Measurements from ENCODE around the gene FAM120AOS. TPM values are rescaled to one million over a fixed set of nuclear protein-coding genes. Genes with fewer than 3 reads are reported as not detected.
A peak's percentile ranks its signal among the peaks of the same experiment; 100 is the strongest.

Gene FAM120AOS
- total RNA-seq, 1 experiment from 2014 or later: 53.6 TPM

DNA sequence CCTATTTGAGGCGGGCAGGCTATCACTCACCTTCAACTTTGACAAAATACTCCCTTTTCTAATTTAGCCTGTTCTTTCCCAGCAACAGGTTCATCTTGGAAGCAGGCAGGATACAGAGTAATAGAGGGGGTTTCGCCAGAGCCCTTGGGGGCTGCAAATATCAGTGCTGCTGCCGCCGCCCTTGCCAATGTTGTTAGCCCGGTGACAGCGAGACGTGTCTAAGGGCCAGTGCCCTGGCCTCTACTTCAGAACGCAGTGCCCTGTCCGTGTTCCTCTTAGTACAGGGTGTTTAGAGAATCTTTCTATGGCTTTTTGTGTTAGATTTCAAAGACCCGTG is 703 bp downstream of the FAM120AOS start:
- no peak overlapping the region for H3K14ac ChIP-seq (ENCODE audit: insufficient read depth, low read length)
- TF ChIP-seq, protein P1, sequence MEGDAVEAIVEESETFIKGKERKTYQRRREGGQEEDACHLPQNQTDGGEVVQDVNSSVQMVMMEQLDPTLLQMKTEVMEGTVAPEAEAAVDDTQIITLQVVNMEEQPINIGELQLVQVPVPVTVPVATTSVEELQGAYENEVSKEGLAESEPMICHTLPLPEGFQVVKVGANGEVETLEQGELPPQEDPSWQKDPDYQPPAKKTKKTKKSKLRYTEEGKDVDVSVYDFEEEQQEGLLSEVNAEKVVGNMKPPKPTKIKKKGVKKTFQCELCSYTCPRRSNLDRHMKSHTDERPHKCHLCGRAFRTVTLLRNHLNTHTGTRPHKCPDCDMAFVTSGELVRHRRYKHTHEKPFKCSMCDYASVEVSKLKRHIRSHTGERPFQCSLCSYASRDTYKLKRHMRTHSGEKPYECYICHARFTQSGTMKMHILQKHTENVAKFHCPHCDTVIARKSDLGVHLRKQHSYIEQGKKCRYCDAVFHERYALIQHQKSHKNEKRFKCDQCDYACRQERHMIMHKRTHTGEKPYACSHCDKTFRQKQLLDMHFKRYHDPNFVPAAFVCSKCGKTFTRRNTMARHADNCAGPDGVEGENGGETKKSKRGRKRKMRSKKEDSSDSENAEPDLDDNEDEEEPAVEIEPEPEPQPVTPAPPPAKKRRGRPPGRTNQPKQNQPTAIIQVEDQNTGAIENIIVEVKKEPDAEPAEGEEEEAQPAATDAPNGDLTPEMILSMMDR (conservative IDR thresholded peaks at IDR 0.05): no peak
- no peak overlapping the region for H2BK120ac ChIP-seq (ENCODE audit: low read depth, low read length, poor library complexity, severe bottlenecking)
- H3K18ac ChIP-seq (ENCODE audit: insufficient read length, low read depth, low read length): no peak overlapping the region
- peak overlapping the region; percentile 89 to 90 for H3K4me3 Mint-ChIP-seq
- peaks cover 4% of the 10 kb centered on the region for H4K20me1 ChIP-seq (ENCODE audit: control insufficient read depth, insufficient read depth, insufficient read length)
- H3K9me3 ChIP-seq (ENCODE audit: control insufficient read depth, low read depth, low read length): no peaks in the 10 kb centered on the region
- H3K4me1 Mint-ChIP-seq: peaks cover 30 to 31% of the 10 kb centered on the region in 2 experiments
- H2AK5ac ChIP-seq (ENCODE audit: insufficient read length, low read length): no peak overlapping the region
- peak overlapping the region; percentile 67 for H3K9ac ChIP-seq (ENCODE audit: extremely low read depth, insufficient read length, low read length)
- peaks cover 12 to 28% (median 21%) of the 10 kb centered on the region in 3 experiments for H3K36me3 Mint-ChIP-seq (ENCODE audit: insufficient read depth in 1 of 3, low read depth in 3 of 3)
- peak overlapping the region; percentile 46 to 85 (median 81); a peak in 3 of 7 replicates for H3K27ac Mint-ChIP-seq
- no peak overlapping the region for H2BK12ac ChIP-seq (ENCODE audit: insufficient read length, low read depth, low read length)
- peaks cover 20% of the 10 kb centered on the region for H3K23me2 ChIP-seq (ENCODE audit: insufficient read length, low read depth, low read length, poor library complexity, severe bottlenecking)
- no peaks in the 10 kb centered on the region for H3K79me1 ChIP-seq (ENCODE audit: insufficient read depth, low read depth, low read length, poor library complexity, severe bottlenecking)
- no peak overlapping the region for H2AFZ ChIP-seq (ENCODE audit: low read length)
- H4K91ac ChIP-seq (ENCODE audit: insufficient read length, low read depth, low read length): no peak overlapping the region
- H3K4ac ChIP-seq (ENCODE audit: low read depth, low read length): no peak overlapping the region
- peak overlapping the region; percentile 99 for H3K4me2 ChIP-seq (ENCODE audit: insufficient read depth, insufficient read length, low read length)
- DNase-seq: no peak
- WGBS (ENCODE audit: extremely low coverage, insufficient read length, low lambda C conversion rate): no CpG with 5 or more reads among the region's 10 CpGs
- H3K56ac ChIP-seq (ENCODE audit: insufficient read length, low read depth, low read length): no peak overlapping the region
- H3K27ac ChIP-seq (ENCODE audit: insufficient read length, low read depth, low read length): no peak overlapping the region
- no peaks in the 10 kb centered on the region; a peak in 1 of 5 replicates for H3K9me3 Mint-ChIP-seq
- H4K8ac ChIP-seq (replicated peaks; ENCODE audit: insufficient read length, low read depth, low read length): no peak overlapping the region
- H3K4me1 ChIP-seq (ENCODE audit: insufficient read depth, low read length): peaks cover 3% of the 10 kb centered on the region; the same call in 1 of the 2 replicates
- no peak overlapping the region for H3K23ac ChIP-seq (ENCODE audit: insufficient read length, low read depth, low read length)
- no peak overlapping the region for H2BK20ac ChIP-seq (ENCODE audit: low read depth, low read length, poor library complexity, severe bottlenecking)
- H4K5ac ChIP-seq (ENCODE audit: insufficient read length, low read depth, low read length): no peak overlapping the region
- no peak overlapping the region for H2BK5ac ChIP-seq (ENCODE audit: insufficient read length, low read length)
- no peak overlapping the region for H3T11ph ChIP-seq (ENCODE audit: low read length)
- no peak overlapping the region for H2BK15ac ChIP-seq (ENCODE audit: low read depth, low read length)
- no peaks in the 10 kb centered on the region for H3K27me3 Mint-ChIP-seq (ENCODE audit: low read depth)
- H3K27me3 ChIP-seq (ENCODE audit: insufficient read depth, low read length): no peaks in the 10 kb centered on the region
- H3K79me2 ChIP-seq (ENCODE audit: insufficient read depth, low read length): peaks cover 17% of the 10 kb centered on the region

All from H9 (cell line).